GM20000 (cell line): ENCODE data around the gene POLR2H.
A peak's percentile ranks its signal among the peaks of the same experiment; 100 is the strongest.

Source experiments
- DNase-seq: peaks from one replicate; pipeline ENCODE4 v3.0.0; 2012; ENCODE audit warnings: low spot score
- CTCF ChIP-seq: IDR thresholded peaks from 2 replicates; pipeline ENCODE4 v1.5.1; 2012; ENCODE audit warnings: mild to moderate bottlenecking, control low read depth; ENCODE audit errors: extremely low read depth, missing control alignments

Gene POLR2H

GRCh38 chr3:184417619-184418327 is 56.3 kb downstream of the POLR2H start:
- TF ChIP-seq CTCF = peak; percentile 85
- peak; percentile 75 for DNase-seq
